Endothelial cell of umbilical vein (primary cell): Measurements from ENCODE around the gene FMO2. TPM values are rescaled to one million over a fixed set of nuclear protein-coding genes. Genes with fewer than 3 reads are reported as not detected.

Experiments
- BruUV-seq: library from RNA; stranded (reverse); fragments of 400-500 nt; replicated peaks from 2 replicates; lab custom pipeline; 2021; lab: Mats Ljungman, UMichigan
- CTCF ChIA-PET: fragments of 300-600, 350-600 bp; sonication (Branson Sonifier 250); formaldehyde crosslinking; loops from one replicate; lab custom pipeline; 2021; ENCODE audit warnings: antibody characterized with exemption, inconsistent platforms; lab: Charles Lee
- POLR2A ChIA-PET: fragments of 300-600, 350-600 bp; sonication (Branson Sonifier 250); formaldehyde crosslinking; loops from one replicate; lab custom pipeline; 2021; ENCODE audit warnings: antibody characterized with exemption, inconsistent platforms; lab: Charles Lee
- DNase-seq: peaks from one replicate; pipeline ENCODE4 v3.0.0-alpha.2; 2011; ENCODE audit warnings: low read depth, low spot score
- FAIRE-seq: peaks from 2 replicates; lab custom pipeline; 2011; peaks lifted over from hg19 to GRCh38; lab: Jason Lieb, UNC
- H2AFZ ChIP-seq: 2 replicates; pipeline ENCODE4 v1.6.0; 2012; ENCODE audit warnings: low read depth, low read length, control low read depth, inconsistent platforms
- H3K27ac ChIP-seq: 2 replicates; pipeline ENCODE4 v1.5.1; 2011; ENCODE audit warnings: low read depth, mild to moderate bottlenecking, control low read depth, low read length, moderate library complexity; ENCODE audit not compliant: insufficient read depth
- H3K27me3 ChIP-seq, 2 experiments: 2 replicates each; pipeline versions ENCODE4 v1.6.0 to v1.6.1; 2011; ENCODE audit warnings: low read length in 2 of 2, mixed read lengths in 1 of 2; ENCODE audit not compliant: control insufficient read depth in 2 of 2, insufficient read depth in 2 of 2
- H3K36me3 ChIP-seq, 2 experiments: 2 replicates in 1 of 2; 3 replicates in 1 of 2; pipeline ENCODE4 v1.5.1; 2011; ENCODE audit warnings: low read length in 2 of 2, mild to moderate bottlenecking in 1 of 2, moderate library complexity in 1 of 2; ENCODE audit not compliant: control insufficient read depth in 2 of 2, insufficient read depth in 2 of 2; ENCODE audit errors: extremely low read depth in 1 of 2
- H3K4me1 ChIP-seq: 3 replicates; pipeline ENCODE4 v1.5.1; 2011; ENCODE audit warnings: mild to moderate bottlenecking, low read length; ENCODE audit not compliant: control insufficient read depth, insufficient read depth; ENCODE audit errors: extremely low read depth
- H3K4me2 ChIP-seq: 2 replicates; pipeline ENCODE4 v1.6.1; 2011; ENCODE audit warnings: low read length, control low read depth, mixed read lengths; ENCODE audit not compliant: insufficient read depth
- H3K4me3 ChIP-seq, 3 experiments: fragments of 200-600 bp in 1 of 3; sonication (generic), shearing (Covaris generic) in 1 of 3; replicated peaks in 1 of 3; 2 replicates each; pipeline ENCODE4 v1.5.1; 2011 to 2016; ENCODE audit warnings: control low read depth in 3 of 3, low read length in 3 of 3, mild to moderate bottlenecking in 2 of 3, inconsistent platforms in 1 of 3, low read depth in 1 of 3, moderate library complexity in 1 of 3; ENCODE audit not compliant: insufficient read depth in 1 of 3
- H3K79me2 ChIP-seq: 2 replicates; pipeline ENCODE4 v1.6.0; 2012; ENCODE audit warnings: low read length, inconsistent platforms; ENCODE audit not compliant: control insufficient read depth, insufficient read depth
- H3K9ac ChIP-seq: replicated peaks from 2 replicates; pipeline ENCODE3; 2011; ENCODE audit warnings: low read length, control low read depth; ENCODE audit not compliant: insufficient read depth; ENCODE audit errors: extremely low read depth
- H3K9me1 ChIP-seq: replicated peaks from 3 replicates; pipeline ENCODE4 v1.6.0; 2011; ENCODE audit warnings: mild to moderate bottlenecking, low read length; ENCODE audit not compliant: control insufficient read depth, insufficient read depth; ENCODE audit errors: extremely low read depth
- H3K9me3 ChIP-seq: replicated peaks from 2 replicates; pipeline ENCODE4 v1.5.1; 2012; ENCODE audit warnings: low read length, inconsistent platforms; ENCODE audit not compliant: control insufficient read depth, insufficient read depth
- H4K20me1 ChIP-seq: replicated peaks from 2 replicates; pipeline ENCODE3; 2011; ENCODE audit warnings: mild to moderate bottlenecking, low read length; ENCODE audit not compliant: control insufficient read depth, insufficient read depth; ENCODE audit errors: extremely low read depth
- EZH2 ChIP-seq: IDR thresholded peaks from 2 replicates; pipeline ENCODE4 v1.6.1; 2012; ENCODE audit warnings: borderline replicate concordance, low read depth, mild to moderate bottlenecking, moderate library complexity, low read length, inconsistent platforms; ENCODE audit not compliant: severe bottlenecking
- FOS ChIP-seq: IDR thresholded peaks from 2 replicates; pipeline ENCODE4 v1.6.1; 2011; ENCODE audit warnings: mild to moderate bottlenecking, low read length, moderate library complexity, borderline replicate concordance; ENCODE audit not compliant: insufficient read depth
- GATA2 ChIP-seq: IDR thresholded peaks from 2 replicates; pipeline ENCODE4 v1.7.0; 2011; ENCODE audit warnings: low read depth, mild to moderate bottlenecking, moderate library complexity, mixed read lengths, low read length; ENCODE audit not compliant: insufficient read length, insufficient read depth
- JUN ChIP-seq: IDR thresholded peaks from 2 replicates; pipeline ENCODE4 v1.6.1; 2011; ENCODE audit warnings: borderline replicate concordance, low read depth; ENCODE audit not compliant: insufficient read length, insufficient read depth
- MYC ChIP-seq: IDR thresholded peaks from one replicate; pipeline ENCODE4 v1.6.1; 2011; ENCODE audit warnings: mild to moderate bottlenecking, low read depth, low read length
- POLR2A ChIP-seq: IDR thresholded peaks from 2 replicates; pipeline ENCODE4 v1.6.1; 2012; ENCODE audit warnings: low read depth, mild to moderate bottlenecking, control low read depth, low read length
- POLR2AphosphoS5 ChIP-seq: IDR thresholded peaks from 2 replicates; pipeline ENCODE4 v1.6.1; 2012; ENCODE audit warnings: low read depth, mild to moderate bottlenecking, control low read depth, low read length, moderate library complexity; ENCODE audit not compliant: insufficient read depth
- dilution Hi-C: fragments of 300-500 bp; cut with MboI; formaldehyde crosslinking; loops from one replicate; pipeline ENCODE4 v1.15.0; 2019; ENCODE audit warnings: low sequenced_read_pairs; ENCODE audit not compliant: extremely low pct_ligation_motif_present
- intact Hi-C: fragments of 100-400 bp; cut with micrococcal nuclease; formaldehyde crosslinking; loops from one replicate; pipeline ENCODE4 v1.10.0; 2022
- polyA plus RNA-seq, 4 experiments: library from polyadenylated mRNA; depleted of rRNA in 3 of 4; stranded (reverse) in 3 of 4; unstranded in 1 of 4; fragments of >200 nt; gene quantifications; 2 replicates each; pipeline versions ENCODE4 v1.2.1 to v1.2.3, GENCODE V29; 2011 to 2012; ENCODE audit warnings: missing spikeins in 1 of 4
- total RNA-seq: library from RNA; stranded (reverse); gene quantifications from 2 replicates; pipeline ENCODE4 v1.2.3, GENCODE V29; 2021
- TF ChIP-seq, protein P1 (sequence below), 2 donors: IDR thresholded peaks; 1 replicate in 1 of 2; 2 replicates in 1 of 2; pipeline ENCODE4 v1.5.1; 2011; ENCODE audit warnings: low read length in 2 of 2, mild to moderate bottlenecking in 2 of 2, moderate library complexity in 2 of 2, control low read depth in 1 of 2, inconsistent platforms in 1 of 2, low read depth in 1 of 2; ENCODE audit not compliant: insufficient read depth in 1 of 2; ENCODE audit errors: extremely low read depth in 1 of 2
- TF ChIP-seq, protein P2 (sequence below): IDR thresholded peaks from 2 replicates; pipeline ENCODE4 v1.6.1; 2011; ENCODE audit not compliant: insufficient read depth, insufficient read length

FMO2 gene
- total and polyA plus RNA-seq, 2 donors (not counting 3 experiments of a cell fraction or from before 2014, with no cell fraction given): not detected

DNA sequence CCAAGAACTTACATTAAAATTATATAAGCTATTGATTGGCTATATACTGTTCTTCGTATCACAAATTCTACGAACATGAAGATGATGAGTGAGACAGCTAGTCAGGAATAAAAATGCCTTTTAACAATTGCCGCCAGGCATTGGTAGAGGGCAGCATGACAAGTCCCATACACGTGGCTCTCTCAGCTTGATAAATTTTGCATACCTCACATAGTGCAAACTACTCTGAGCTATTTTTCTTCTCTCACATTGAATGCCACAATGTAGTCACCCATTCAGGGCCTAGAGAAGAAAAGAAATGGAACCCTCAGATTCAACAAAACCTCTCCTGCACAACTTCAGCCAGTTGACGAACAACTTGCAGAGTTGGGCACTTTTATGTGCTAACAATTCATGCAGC, 27.0 kb upstream of the FMO2 start:
- no peak for FAIRE-seq
- CTCF ChIA-PET: no interaction called here
- dilution Hi-C loops: no loop called here

DNA sequence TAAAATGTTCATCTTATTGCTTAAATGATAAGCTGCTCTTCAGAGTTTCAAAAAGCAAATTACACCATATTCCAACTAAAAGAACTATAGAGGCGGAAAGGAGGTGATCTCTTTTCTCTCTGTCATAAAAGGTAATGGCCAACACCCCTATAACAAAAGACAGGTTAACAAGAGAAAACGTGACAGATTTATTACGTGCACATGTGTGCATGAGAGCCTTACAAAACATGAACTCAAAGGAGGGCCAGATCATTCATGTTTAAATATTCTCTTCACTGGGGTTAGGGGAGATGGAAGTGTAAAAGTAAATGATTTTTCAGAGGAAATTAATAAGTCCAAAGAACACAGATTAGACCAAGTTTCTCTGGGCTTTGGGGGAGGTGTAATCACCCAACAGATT, 26.5 kb upstream of the FMO2 start:
- no peak for DNase-seq
- Histone ChIP-seq H4K20me1 (no peaks in the 10 kb centered on the region), H3K9me1 (no peaks in the 10 kb centered on the region), H3K79me2 (no peaks in the 10 kb centered on the region), H2AFZ (no peak overlapping the region), H3K9me3 (no peaks in the 10 kb centered on the region), H3K4me2 (no peak overlapping the region), H3K4me3 (no peak overlapping the region), H3K27ac (no peak overlapping the region), H3K36me3 (no peaks in the 10 kb centered on the region), H3K27me3 (no peaks in the 10 kb centered on the region), H3K9ac (no peak overlapping the region), H3K4me1 (no peaks in the 10 kb centered on the region)
- ChIA-PET POLR2A (no interaction called here), CTCF (no interaction called here)
- no TSS peak for BruUV-seq
- no peak for FAIRE-seq
- intact Hi-C loops: no loop called here
- dilution Hi-C loops: no loop called here
- no peak for TF ChIP-seq FOS
- no peak for TF ChIP-seq POLR2A
- TF ChIP-seq POLR2AphosphoS5: no peak
- TF ChIP-seq GATA2: no peak
- TF ChIP-seq EZH2: no peak
- TF ChIP-seq, protein P1, sequence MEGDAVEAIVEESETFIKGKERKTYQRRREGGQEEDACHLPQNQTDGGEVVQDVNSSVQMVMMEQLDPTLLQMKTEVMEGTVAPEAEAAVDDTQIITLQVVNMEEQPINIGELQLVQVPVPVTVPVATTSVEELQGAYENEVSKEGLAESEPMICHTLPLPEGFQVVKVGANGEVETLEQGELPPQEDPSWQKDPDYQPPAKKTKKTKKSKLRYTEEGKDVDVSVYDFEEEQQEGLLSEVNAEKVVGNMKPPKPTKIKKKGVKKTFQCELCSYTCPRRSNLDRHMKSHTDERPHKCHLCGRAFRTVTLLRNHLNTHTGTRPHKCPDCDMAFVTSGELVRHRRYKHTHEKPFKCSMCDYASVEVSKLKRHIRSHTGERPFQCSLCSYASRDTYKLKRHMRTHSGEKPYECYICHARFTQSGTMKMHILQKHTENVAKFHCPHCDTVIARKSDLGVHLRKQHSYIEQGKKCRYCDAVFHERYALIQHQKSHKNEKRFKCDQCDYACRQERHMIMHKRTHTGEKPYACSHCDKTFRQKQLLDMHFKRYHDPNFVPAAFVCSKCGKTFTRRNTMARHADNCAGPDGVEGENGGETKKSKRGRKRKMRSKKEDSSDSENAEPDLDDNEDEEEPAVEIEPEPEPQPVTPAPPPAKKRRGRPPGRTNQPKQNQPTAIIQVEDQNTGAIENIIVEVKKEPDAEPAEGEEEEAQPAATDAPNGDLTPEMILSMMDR (IDR thresholded peaks at IDR 0.05; ENCODE audit: extremely low read depth in 1 of 2, insufficient read depth in 1 of 2, low read depth in 1 of 2, low read length in 2 of 2): no peak
- no peak for TF ChIP-seq JUN
- TF ChIP-seq, protein P2, sequence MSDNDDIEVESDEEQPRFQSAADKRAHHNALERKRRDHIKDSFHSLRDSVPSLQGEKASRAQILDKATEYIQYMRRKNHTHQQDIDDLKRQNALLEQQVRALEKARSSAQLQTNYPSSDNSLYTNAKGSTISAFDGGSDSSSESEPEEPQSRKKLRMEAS: no peak
- no peak for TF ChIP-seq MYC

More for the DNA sequence above, 27.0 kb upstream of the FMO2 start:
- H3K4me3 ChIP-seq: no peak overlapping the region
- no TSS peak for BruUV-seq
- H3K4me1 ChIP-seq: no peaks in the 10 kb centered on the region
- no peak overlapping the region for H2AFZ ChIP-seq
- DNase-seq: no peak
- no peak overlapping the region for H3K4me2 ChIP-seq
- TF ChIP-seq POLR2AphosphoS5: no peak
- no peak for TF ChIP-seq POLR2A
- TF ChIP-seq FOS: no peak
- TF ChIP-seq EZH2: no peak
- TF ChIP-seq GATA2: no peak
- TF ChIP-seq, protein P2: no peak
- no peak for TF ChIP-seq MYC
- H3K36me3 ChIP-seq: no peaks in the 10 kb centered on the region
- H4K20me1 ChIP-seq: no peaks in the 10 kb centered on the region
- no peak overlapping the region for H3K9ac ChIP-seq
- intact Hi-C loops: no loop called here
- no peaks in the 10 kb centered on the region for H3K27me3 ChIP-seq
- H3K9me3 ChIP-seq: no peaks in the 10 kb centered on the region
- no peaks in the 10 kb centered on the region for H3K9me1 ChIP-seq
- no peak overlapping the region for H3K27ac ChIP-seq
- no peaks in the 10 kb centered on the region for H3K79me2 ChIP-seq
- POLR2A ChIA-PET: no interaction called here
